NCI-H128 (cell line): ENCODE measurements around the gene DMRTB1.

Experiments
- DNase-seq: peaks from one replicate; lab custom pipeline; 2025; ENCODE audit not compliant: unreplicated experiment; lab: John Stamatoyannopoulos, UW

DMRTB1 gene

GRCh38 chr1:53462769-53463501 lies 3.7 kb downstream of the DMRTB1 start:
- no peak for DNase-seq

DNA sequence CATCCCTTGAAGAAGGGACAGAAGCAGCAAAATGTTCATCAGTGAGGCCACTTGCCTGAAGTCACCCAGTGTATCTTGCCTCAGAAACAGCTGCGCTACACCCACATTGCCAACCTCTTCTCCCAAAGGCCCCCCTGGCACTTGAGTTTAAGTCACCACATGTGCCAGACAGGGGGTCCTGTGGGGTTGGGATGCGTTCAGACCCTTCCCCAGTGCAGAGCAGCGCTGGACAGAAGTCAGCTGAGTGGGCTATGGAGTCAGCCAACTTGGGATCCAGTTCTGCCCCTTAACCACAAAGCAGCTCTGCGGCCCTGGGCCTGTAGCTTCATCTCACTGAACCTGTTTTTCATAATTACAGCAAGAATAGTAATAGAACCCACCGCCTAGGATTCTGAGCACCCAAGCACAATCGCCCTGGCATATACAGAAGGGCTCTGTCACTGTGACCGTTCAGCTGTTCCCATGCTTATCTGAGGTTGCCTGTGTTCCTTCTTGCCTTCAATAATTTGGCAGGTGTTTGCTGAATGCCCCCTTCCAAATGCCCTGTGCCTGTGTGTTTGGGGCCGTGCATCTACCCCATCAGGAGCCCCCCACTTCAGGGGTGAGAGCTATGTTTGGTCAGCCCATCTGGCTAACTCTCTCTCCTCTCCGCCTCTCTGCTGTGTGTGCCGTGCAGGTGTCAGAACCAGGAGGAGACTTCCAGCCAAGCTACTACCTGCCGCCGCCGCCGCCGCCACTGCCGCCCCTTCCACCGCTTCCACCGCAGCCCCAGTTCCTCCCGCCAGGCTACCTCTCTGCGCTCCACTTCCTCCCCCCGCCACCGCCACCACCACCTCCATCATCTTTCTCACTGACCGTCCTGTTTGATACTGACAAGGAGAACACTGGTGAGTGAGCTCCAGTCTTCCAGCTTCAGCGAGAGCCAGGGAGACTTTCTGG lies 5.0 kb downstream of the DMRTB1 start:
- no peak for DNase-seq

GRCh38 chr1:53465023-53465957 lies 6.1 kb downstream of the DMRTB1 start:
- no peak for DNase-seq

DNA sequence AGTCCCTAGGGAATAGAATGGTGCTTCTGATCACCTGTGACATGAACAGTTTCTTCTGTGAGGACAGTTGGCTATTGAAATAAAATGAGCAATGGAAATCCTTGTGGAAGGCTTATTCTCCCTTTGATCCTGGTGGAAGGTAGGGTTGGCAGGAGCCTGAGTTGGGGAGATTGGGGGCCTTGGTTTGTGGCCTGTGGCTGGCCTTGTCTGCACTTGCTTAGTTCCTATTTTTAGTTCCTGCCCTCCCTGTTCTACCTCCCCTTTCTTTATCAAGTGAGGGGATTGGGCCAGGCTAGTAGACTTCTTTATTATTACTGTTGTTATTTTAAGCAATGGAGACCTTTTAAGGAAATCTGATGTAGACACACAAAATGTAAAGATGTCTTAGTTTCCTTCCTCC lies 8.2 kb downstream of the DMRTB1 start:
- DNase-seq: no peak

- no peak for DNase-seq
Observed at GRCh38 chr1:53468374-53468773, 9.2 kb downstream of the DMRTB1 start.

GRCh38 chr1:53469373-53469772 lies 10.2 kb downstream of the DMRTB1 start:
- no peak for DNase-seq

GRCh38 chr1:53470155-53470554 lies 11.0 kb downstream of the DMRTB1 start:
- no peak for DNase-seq

DNA sequence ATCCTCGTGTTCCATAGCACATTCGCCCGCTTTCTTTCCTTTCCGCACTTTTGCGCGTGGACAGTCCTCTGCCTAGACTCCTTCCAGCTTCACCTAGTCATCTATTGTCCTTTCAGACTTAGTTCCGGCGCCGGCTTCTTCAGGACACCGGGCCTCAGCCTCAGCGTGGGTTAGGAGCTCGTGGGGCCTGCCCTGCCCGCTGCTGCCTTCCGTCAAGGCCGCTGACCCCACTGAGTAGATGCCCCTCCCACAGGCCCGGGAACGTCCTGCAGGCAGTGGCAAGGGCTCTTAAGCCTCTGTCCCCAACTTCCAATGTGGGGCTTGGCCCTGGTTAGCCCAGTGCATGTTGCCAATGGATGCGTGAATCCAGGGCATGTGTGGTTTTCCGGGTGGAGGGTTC lies 11.4 kb downstream of the DMRTB1 start:
- no peak for DNase-seq

- DNase-seq: no peak
Observed at GRCh38 chr1:53471000-53471399, 11.8 kb downstream of the DMRTB1 start.

DNA sequence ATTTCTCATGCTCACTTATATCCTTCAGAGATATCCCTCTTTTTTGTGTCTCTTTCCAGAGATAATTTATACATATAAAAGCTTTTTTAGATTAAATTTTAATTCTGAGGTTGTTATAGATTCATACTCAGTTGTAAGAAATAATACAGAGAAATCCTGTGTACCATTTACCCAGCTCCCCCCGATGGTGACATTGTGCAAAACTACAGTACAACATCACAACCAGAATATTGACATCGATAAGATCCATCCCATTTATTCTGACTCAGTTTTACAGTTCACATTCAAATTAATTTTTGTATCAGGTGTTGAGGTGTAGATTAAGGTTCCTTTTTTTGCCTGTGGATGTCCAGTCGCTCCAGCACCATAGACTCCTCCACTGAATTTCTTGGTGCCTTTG lies 14.3 kb downstream of the DMRTB1 start:
- no peak for DNase-seq

DNA sequence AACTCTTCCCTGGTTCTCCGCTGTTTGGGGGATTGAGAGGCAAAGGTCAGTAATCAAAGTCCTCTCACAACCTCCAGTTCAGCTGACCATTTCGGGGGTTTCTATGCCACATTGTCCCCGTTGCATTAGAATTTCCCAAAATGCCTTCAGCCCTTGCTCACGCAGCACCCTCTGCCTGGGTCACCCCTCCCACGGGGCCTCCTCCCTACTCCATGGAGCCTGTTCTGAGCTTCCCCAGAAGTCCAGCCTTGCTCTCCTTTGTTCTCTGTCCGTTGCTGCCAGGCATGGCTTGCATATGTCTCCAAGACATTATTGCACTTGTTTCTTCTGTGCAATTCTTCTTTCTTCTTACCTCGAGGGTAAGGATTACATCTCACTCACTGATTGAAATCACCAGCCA lies 16.5 kb downstream of the DMRTB1 start:
- no peak for DNase-seq

DNA sequence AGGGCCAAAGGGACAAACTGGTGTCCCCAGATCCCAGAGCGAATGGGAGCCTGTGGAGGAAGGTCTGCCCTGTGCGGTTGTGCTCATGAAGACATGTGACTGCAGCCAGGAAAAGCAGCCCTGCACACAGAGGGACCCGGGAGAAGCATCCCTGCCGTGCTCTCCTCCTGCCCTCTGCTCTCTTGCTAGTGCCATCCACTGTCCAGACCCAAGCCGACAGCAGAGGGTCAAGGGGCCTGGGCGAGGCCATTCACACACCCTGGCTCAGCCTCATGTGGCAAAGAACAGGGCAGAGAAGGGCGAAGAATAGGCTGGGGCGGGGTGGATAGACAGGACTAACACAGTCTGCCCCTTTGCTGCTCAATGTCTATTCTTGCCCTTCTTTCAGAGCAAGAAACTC lies 17.4 kb downstream of the DMRTB1 start:
- DNase-seq: no peak

DNA sequence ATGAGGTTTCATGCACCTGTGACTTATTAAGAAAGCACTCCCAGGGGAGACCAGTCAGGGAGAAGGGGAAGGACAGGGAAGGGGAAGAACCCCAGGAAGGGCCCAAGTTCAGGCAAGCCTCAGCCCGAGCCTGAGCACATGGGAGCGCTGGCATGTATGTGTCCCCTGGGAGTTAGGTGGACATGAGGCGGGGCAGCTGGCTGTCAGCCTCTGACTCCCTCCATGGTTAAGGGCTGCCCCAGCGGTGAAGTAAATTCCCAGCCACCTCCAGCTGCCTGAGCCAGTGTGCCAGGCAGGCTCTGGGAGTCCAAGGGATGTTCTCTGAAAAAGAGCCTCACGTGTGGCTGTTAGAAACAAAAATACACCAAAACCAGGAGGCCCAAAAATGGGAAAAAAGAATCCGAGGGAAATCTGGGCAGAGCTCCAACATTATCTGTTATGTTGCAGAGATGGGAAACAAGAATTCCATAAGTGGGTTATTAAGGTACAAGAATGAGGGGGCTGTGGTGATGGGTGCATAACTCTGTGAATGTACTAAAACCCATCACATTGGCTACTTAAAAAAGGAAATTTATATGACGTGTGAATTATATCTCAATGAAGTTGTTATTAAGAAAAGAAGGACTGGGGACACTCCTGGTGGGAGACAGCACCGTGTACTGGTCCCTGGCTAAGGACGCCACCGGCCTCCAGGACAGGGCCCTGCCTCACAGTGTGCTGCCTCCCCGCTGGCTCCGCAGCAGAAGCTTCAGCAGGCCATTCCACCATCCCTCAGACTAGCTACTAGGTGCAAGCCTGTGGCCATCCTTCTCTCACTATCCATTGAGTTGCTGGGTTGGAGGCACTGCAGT lies 18.7 kb downstream of the DMRTB1 start:
- DNase-seq: no peak

DNA sequence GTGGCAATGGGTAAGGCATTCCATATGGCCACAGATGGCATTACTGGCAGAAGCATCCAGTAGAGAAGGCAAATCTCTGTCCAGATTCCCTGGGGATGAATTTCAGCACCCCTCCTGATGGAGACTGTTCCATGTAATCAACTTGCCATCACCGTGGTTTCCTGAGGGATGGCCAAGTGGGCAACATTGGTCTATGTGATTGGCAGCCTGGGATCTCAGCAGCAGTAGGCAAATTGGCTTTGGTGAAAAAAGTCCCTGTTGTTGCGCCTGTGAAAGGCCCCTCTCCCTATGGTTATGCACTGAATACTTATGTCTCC lies 19.3 kb downstream of the DMRTB1 start:
- no peak for DNase-seq

- no peak for DNase-seq
Observed at GRCh38 chr1:53480678-53481077, 21.5 kb downstream of the DMRTB1 start.

GRCh38 chr1:53481456-53481855 lies 22.3 kb downstream of the DMRTB1 start:
- no peak for DNase-seq

- DNase-seq: no peak
Observed at GRCh38 chr1:53482441-53483153, 23.4 kb downstream of the DMRTB1 start.

- DNase-seq: no peak
Observed at GRCh38 chr1:53483170-53483569, 24.0 kb downstream of the DMRTB1 start.

DNA sequence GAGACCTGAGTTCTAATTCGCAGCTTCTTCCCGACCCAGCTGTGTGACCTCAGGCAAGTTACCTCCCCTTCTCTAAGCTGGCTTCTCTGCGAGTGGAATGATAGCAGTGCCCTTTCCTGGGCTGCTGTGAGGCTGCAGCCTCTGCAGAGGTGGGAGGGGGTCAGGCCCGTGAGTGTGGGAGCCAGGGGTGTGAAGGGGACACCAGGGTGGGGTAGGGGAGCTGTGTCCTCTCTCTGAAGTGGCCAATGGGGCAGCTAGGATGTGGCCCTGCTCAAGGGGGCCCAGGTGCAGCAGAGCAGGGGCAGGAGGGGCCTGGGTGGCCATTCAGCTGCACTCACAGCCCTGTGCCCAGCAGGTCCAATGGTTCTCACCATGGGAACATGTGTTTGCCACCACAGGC lies 24.5 kb downstream of the DMRTB1 start:
- DNase-seq: no peak
